HG02840 (cell line): ENCODE data around the gene ISOC2.
"Not testable (repeated sequence)": the region's sequence is repeated elsewhere in the genome, so short reads cannot be mapped to it uniquely, and the experiment has no call there.

ENCODE experiments used
- ATAC-seq: cut with Tn5 transposase; IDR thresholded peaks from one replicate; pipeline ENCODE4 v1.9.1; 2021; ENCODE audit warnings: mild to moderate bottlenecking, moderate library complexity, moderate number of reproducible peaks; ENCODE audit not compliant: unreplicated experiment, low FRiP score

The ISOC2 gene, protein sequence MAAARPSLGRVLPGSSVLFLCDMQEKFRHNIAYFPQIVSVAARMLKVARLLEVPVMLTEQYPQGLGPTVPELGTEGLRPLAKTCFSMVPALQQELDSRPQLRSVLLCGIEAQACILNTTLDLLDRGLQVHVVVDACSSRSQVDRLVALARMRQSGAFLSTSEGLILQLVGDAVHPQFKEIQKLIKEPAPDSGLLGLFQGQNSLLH

DNA sequence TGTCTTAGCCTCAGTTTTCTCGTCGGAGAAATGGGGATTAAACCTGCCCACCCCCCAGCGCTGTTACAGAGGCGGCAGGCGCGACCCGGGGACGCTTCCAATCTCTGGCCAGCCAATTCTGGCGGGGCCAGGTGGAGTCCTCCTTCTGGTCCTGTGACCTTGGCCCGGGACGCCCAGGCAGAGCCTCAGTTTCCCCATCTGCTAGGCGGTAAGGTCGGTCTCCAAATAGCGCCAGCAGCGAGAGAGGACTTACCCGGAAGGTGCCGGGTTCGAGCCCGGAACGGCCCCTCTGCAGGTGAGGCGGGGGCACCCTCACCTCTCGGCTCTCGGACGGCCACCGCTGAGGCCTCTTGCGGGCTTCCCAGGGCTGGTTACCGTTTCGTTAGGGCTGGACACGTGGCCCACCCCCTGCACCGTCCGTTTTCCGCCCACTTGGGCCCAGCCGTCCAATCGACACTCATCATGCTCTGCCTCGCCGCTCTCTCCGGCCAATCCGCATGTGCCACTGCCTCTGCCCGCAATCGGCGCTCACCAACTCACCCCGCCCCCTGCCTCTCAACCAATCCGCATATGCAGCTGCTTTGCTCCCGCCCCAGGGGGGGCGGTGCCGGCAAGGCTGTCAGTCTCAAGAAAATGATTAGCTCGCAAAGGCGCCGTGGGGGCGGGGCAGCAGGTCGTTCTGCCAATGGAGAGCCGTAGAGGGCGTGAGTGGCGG is at the start of gene ISOC2:
Gene ISOC2, minus strand, starts transcription at position 384 of the 715 bp plus-strand sequence. CDS start 5,156 bp downstream, outside the sequence.
- ATAC-seq, result peak; percentile 92

GRCh38 chr19:55508120-55508519 is 46.7 kb upstream of the ISOC2 start:
- ATAC-seq, result no peak

- ATAC-seq, result no peak
These were observed 43.5 kb upstream of the ISOC2 start for GRCh38 chr19:55504981-55505380.

DNA sequence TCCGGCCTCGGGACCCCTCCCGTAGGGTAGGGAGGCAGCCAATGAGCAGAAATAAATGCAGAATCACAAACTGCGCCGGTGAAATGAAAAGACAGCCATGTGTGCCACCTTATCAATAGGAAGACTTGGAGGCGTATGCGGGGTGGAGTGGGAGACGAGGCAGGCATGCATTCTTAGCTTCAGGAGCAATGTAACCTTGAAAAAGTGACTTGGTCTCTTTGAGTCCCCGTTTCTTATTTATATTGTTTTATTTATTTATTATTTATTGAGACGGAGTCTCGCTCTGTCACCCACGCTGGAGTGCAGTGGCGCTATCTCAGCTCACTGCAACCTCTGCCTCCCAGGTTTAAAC is 42.8 kb upstream of the ISOC2 start:
- ATAC-seq, result no peak

- ATAC-seq, result peak; percentile 89
These were observed 42.2 kb upstream of the ISOC2 start for GRCh38 chr19:55503502-55504251.

DNA sequence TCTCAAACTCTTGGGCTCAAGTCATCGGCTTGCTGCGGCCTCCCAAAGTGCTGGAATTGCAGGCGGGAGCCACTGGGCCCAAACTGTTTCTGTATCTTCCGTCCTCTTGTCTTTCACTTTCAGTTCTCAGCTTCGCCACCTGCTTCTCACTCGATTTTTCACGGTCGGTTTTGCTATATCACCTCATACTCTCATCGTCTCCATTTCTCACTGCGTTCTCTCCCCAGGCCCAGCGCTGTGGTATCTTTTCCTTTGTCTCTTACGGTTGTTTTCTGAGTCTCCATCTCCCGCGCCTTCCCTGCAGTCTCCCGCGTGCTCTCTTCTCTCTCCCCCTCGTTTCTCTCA is 41.7 kb upstream of the ISOC2 start:
- ATAC-seq, result no peak

GRCh38 chr19:55502197-55502952 is 40.9 kb upstream of the ISOC2 start:
- ATAC-seq, result no peak

DNA sequence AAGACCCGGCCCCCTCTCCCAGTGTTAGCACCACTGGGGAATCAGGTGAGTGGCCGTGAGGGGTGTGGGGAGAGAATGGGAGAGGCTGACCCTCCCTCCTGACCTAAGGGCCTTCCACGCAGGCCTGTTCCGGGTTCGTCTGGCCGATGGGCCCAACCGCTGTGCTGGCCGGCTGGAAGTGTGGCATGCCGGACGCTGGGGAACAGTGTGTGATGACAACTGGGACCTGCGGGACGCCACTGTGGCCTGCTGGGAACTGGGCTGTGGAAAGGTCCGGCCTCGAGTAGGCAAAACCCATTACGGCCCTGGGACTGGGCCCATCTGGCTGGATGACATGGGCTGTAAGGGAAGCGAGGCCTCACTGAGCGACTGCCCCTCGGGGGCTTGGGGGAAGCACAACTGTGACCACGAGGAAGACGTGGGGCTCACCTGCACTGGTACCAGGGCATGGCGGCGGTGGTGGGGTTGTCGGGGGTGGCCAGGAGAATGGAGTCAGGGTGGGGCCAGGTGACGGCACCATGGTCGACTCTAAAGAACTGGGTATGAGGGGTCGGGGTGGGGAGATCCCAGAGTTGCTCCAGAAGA is 39.0 kb upstream of the ISOC2 start:
- no peak for ATAC-seq

GRCh38 chr19:55498246-55498840 is 36.9 kb upstream of the ISOC2 start:
- ATAC-seq, result no peak

GRCh38 chr19:55497763-55498162 is 36.3 kb upstream of the ISOC2 start:
- ATAC-seq, result no peak

GRCh38 chr19:55496820-55497219 is 35.4 kb upstream of the ISOC2 start:
- not testable (repeated sequence) for ATAC-seq

GRCh38 chr19:55495646-55496349 is 34.4 kb upstream of the ISOC2 start:
- no peak for ATAC-seq

DNA sequence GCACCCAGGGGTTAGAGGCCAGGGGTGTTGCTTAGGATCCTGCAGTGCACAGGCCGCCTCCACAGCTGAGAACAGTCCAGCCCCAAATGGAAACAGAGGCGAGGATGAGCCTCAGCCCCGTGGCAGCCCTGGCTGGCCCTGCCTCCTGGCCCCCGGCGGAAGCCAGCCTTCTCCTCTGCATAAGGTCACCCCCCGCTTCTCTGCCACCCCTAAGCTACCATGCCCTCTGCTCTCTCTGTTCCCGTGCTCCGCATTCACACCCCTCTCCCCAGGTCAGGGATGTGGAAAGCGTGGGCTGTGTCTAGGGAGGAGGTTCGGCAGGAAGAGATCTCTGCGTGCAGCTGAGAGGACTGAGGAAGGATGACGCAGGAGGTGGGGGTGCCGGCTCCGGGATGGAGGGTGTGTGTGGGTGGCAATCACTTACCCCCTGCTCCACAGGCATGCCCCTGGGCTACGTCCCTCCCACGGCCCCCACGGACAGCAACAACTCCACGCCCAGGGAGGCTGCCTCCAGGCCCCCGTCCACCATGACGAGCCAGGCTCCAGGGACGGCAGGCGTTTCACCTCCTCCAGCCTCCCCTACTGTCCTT is 32.8 kb upstream of the ISOC2 start:
- no peak for ATAC-seq

GRCh38 chr19:55493645-55494171 is 32.3 kb upstream of the ISOC2 start:
- no peak for ATAC-seq

DNA sequence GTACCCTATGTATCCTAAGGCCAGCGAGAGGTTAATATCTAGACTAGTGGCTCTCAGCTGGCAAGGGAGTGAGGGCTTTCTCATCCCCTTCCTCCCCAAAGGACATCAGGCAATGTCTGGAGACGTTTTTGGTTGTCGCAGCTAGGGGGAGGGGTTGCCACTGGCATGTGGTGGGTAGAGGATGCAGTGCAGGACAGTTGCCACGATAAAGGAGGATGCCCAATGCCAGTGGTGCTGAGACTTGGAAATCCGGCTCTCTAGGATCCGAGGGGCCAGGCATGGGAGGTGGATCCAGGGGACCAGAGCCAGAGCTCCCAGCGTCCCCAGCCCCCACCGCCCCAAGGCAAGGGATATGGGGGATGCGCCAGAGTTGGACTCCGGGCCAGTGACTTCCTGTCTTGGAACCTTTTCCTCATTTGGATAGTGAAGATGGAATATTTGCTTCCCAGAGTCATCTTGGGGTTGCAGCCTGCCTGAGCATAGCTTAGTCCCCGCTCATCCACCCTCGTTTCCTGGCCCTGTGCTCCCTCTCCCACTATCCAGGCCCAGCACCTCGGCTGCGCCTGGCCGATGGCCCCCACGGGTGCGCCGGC is 31.7 kb upstream of the ISOC2 start:
- no peak for ATAC-seq

GRCh38 chr19:55492362-55492944 is 31.0 kb upstream of the ISOC2 start:
- no peak for ATAC-seq

DNA sequence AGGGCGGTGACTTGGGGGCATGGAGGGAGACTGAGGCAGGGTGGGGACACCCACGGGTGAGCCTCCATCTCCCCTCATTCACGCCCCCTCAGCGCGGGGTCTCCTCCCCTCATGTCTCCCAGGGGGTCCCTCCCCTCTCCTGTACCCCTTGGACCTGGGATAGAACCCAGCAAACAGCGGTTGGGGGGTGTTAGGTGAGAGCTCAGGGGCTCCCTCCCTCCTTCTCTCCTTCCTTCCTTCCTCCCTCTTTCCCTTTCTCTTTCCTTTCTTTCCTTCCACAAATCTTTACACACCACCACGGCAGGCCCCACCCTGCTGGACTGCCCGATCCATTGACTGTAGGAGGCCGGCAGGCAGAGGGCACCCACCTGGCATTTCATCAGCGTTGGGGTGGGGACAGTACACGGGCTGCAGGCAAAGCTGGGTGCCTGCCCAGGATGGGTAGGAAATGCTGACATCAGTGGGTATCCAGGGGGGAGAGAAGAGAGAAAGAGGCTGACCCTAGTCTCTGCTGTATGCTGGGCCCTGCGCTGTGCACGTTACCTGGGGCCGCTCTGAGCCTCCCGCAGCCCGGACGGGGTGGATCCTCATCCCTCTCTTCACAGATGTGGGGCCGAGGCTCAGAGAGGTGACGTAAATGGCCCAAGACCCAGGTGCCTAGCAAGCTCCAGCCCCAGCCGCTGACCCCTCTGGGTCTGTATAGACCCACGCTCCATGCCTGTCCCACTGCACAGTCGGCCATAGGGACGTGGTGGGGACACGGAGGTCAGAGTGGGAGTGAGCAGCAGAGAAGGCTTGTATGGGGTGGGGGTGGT is 30.3 kb upstream of the ISOC2 start:
- no peak for ATAC-seq
